Psoas muscle (tissue), 8 donors: ENCODE results near the gene SPOCK3. TPM values are rescaled to one million over a fixed set of nuclear protein-coding genes. Genes with fewer than 3 reads are reported as not detected.
A peak's percentile ranks its signal among the peaks of the same experiment; 100 is the strongest.

Source experiments
- ATAC-seq, 4 donors: fragments of 200-7000 bp; cut with Tn5 transposase; one replicate each; pipeline ENCODE4 v1.9.1; 2020; ENCODE audit warnings: moderate library complexity in 3 of 4, mild to moderate bottlenecking in 2 of 4
- DNase-seq, 2 donors: peaks; one replicate each; pipeline ENCODE4 v3.0.0-alpha.2; 2020
- H3K27ac ChIP-seq: fragments of 200-600 bp; one replicate; pipeline ENCODE4 v1.8.0; 2022
- H3K27me3 ChIP-seq, 3 donors: fragments of 200-600 bp in 1 of 3; one replicate each; pipeline versions ENCODE4 v1.6.1 to v1.8.0; 2013 to 2022; ENCODE audit warnings: low read length in 2 of 3, mild to moderate bottlenecking in 2 of 3, moderate library complexity in 1 of 3; ENCODE audit not compliant: insufficient read depth in 3 of 3
- H3K36me3 ChIP-seq, 2 donors: fragments of 200-600 bp in 1 of 2; one replicate each; pipeline versions ENCODE4 v1.6.1 to v1.8.0; 2013 to 2022; ENCODE audit warnings: low read depth in 1 of 2, mild to moderate bottlenecking in 1 of 2, moderate library complexity in 1 of 2; ENCODE audit not compliant: insufficient read depth in 1 of 2
- H3K4me1 ChIP-seq: fragments of 200-600 bp; one replicate; pipeline ENCODE4 v1.8.0; 2022
- H3K4me3 ChIP-seq: fragments of 200-600 bp; one replicate; pipeline ENCODE4 v1.8.0; 2022; ENCODE audit warnings: mild to moderate bottlenecking
- H3K9me3 ChIP-seq: fragments of 200-600 bp; one replicate; pipeline ENCODE4 v1.8.0; 2022
- CTCF ChIP-seq: fragments of 200-600 bp; IDR thresholded peaks from one replicate; pipeline ENCODE4 v1.8.0; 2022; ENCODE audit warnings: antibody characterized with exemption
- WGBS, 3 donors: extraction: QIAGEN DNeasy Blood & Tissue Kit; methylation state at CpG; one replicate each; pipeline versions ENCODE4 v1.1.6 to v1.1.7; 2013; 5-methylcytosine and 5-hydroxymethylcytosine counted together
- intact Hi-C, 2 donors: fragments of 100-400 bp; cut with DNase I; formaldehyde crosslinking; loops; one replicate each; pipeline versions ENCODE4 v1.11.0 to v1.14.2; 2022
- polyA plus RNA-seq, 3 donors: library from polyadenylated mRNA; stranded (reverse); fragments of 200-250 nt; gene quantifications; one replicate each; pipeline ENCODE4 v1.2.3, GENCODE V29; 2013
- total RNA-seq, 4 donors: library from RNA; stranded (reverse); fragmentation: NEBNext Ultra II Directional in 2 of 4; extraction: Animal tissue kit (Norgen Biotek cat#: 25700) in 2 of 4; gene quantifications; one replicate each; pipeline versions ENCODE4 v1.2.1 to v1.2.4, GENCODE V29; 2021 to 2023
- donor health status: healthy with polysubstance abuse.
- donor health status: DM: no; HTN: no; CAD: no; lungs with moderate emphysema.
- donor health status: Bipolar disorder and iron deficiency.
- donor health status: healthy.
- donor health status: DM: yes; HTN: yes; CAD: no.
- donor health status: DM: no; HTN: no; CAD: no.
- donor health status: DM: no; HTN: no; CAD: no.
- donor health status: DM: yes; HTN: yes; CAD: no.

The SPOCK3 gene
- total and polyA plus RNA-seq, 7 donors: 0.09 to 1.0 (median 0.11) TPM; not detected in 4

GRCh38 chr4:166700592-166700991 lies 533.7 kb downstream of the SPOCK3 start:
- 79 to 82% (median 82%) methylated on average over 4 of the region's 4 CpGs for WGBS, 3 donors
- intact Hi-C loops: no loop called here
- DNase-seq (no peak), ATAC-seq (no peak)
- Histone ChIP-seq H3K27ac (no peak overlapping the region), H3K27me3 (no peaks in the 10 kb centered on the region), H3K4me3 (no peak overlapping the region), H3K36me3 (no peaks in the 10 kb centered on the region), H3K4me1 (no peaks in the 10 kb centered on the region), H3K9me3 (peaks cover 16% of the 10 kb centered on the region)
- TF ChIP-seq CTCF: no peak

- H3K4me1 ChIP-seq: no peaks in the 10 kb centered on the region
- no peak overlapping the region for H3K27ac ChIP-seq
- H3K27me3 ChIP-seq: no peaks in the 10 kb centered on the region
- no peak for TF ChIP-seq CTCF
- no peak overlapping the region for H3K4me3 ChIP-seq
- intact Hi-C loops: no loop called here
- H3K36me3 ChIP-seq: no peaks in the 10 kb centered on the region
- ATAC-seq: no peak
- H3K9me3 ChIP-seq: no peaks in the 10 kb centered on the region
- WGBS, 3 donors: 67 to 75% (median 68%) methylated on average over 2 of the region's 2 CpGs
- no peak for DNase-seq
Observed at GRCh38 chr4:166688835-166689234, 545.5 kb downstream of the SPOCK3 start.

GRCh38 chr4:166687828-166688227 lies 546.5 kb downstream of the SPOCK3 start:
- intact Hi-C loops: no loop called here
- H3K27me3 ChIP-seq: no peaks in the 10 kb centered on the region
- no peak for TF ChIP-seq CTCF
- H3K9me3 ChIP-seq: no peaks in the 10 kb centered on the region
- no peaks in the 10 kb centered on the region for H3K4me1 ChIP-seq
- DNase-seq (no peak), ATAC-seq (peak in 1 of 4 donors; percentile 7)
- H3K4me3 ChIP-seq: no peak overlapping the region
- WGBS, 3 donors: 82 to 94% (median 86%) methylated on average over 1 of the region's 1 CpG
- H3K27ac ChIP-seq: no peak overlapping the region
- no peaks in the 10 kb centered on the region for H3K36me3 ChIP-seq
